HG02885 (cell line): ENCODE measurements around the gene DYNLT3.

Experiments
- ATAC-seq: cut with Tn5 transposase; IDR thresholded peaks from one replicate; pipeline ENCODE4 v1.9.1; 2021; ENCODE audit warnings: mild to moderate bottlenecking; ENCODE audit not compliant: unreplicated experiment, poor library complexity

The DYNLT3 gene

DNA sequence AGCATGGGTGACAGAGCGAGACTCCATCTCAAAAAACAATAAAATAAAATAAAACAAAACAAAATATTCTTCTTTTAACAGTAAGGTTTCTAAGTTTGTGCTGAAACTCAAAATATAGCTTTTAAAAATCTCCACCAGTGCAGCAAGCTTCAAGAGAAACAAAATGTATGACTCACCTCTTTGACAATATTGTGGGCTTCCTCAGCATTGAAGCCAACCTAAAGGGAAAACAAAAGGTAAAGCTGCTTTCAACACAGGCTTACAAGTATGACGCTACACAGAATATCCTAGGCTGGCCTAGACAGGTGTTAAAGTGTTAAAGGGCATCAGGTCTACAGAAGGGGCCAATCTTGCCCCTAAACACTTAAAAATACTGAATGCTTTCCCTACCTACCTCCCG is 1.2 kb downstream of the DYNLT3 start:
- no peak for ATAC-seq

DNA sequence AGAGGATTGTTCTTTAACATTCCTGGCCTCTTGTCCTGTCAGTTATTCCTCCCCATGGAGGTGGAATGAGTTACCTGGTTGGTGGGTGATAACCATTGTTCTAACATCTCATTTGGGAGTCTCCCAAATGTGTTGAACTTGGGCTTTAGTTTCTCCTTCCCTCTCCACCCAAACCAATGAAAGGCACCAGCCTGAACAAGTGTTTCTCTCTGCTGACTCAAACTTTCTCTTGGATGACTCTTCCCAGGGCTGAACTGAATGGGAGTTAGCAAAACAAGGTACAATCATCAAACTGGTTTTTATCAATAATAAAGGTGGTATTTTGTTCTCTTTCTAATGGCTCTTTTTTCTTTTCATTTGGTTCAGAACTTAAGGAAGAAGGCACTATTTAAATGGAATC is 2.7 kb downstream of the DYNLT3 start:
- no peak for ATAC-seq

DNA sequence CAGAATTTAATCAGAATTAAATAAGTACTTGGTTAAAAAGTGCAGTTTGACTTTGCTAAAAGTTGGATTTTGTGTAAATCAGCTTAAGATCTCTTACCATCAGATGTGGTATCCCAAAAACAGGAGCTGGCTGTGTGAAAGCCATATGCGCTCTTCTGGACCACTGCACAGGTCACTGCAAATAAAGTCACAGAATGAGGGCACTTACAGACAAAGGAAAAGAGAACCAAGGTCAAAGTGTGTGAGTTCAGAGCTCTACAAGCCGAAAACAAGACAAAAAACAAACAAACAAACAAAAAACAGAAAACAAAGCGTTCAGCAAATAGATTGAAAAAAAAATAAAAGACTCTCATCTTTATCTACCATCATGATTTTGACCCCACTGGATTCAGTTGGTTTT is 6.4 kb downstream of the DYNLT3 start:
- ATAC-seq = no peak

- no peak for ATAC-seq
Measured at GRCh38 chrX:37834937-37835336, 12.4 kb downstream of the DYNLT3 start.

GRCh38 chrX:37830371-37830770 is 17.0 kb downstream of the DYNLT3 start:
- ATAC-seq = no peak

GRCh38 chrX:37829721-37830120 is 17.6 kb downstream of the DYNLT3 start:
- ATAC-seq = no peak

GRCh38 chrX:37825215-37825842 is 22.0 kb downstream of the DYNLT3 start:
- peak; percentile 78 for ATAC-seq

DNA sequence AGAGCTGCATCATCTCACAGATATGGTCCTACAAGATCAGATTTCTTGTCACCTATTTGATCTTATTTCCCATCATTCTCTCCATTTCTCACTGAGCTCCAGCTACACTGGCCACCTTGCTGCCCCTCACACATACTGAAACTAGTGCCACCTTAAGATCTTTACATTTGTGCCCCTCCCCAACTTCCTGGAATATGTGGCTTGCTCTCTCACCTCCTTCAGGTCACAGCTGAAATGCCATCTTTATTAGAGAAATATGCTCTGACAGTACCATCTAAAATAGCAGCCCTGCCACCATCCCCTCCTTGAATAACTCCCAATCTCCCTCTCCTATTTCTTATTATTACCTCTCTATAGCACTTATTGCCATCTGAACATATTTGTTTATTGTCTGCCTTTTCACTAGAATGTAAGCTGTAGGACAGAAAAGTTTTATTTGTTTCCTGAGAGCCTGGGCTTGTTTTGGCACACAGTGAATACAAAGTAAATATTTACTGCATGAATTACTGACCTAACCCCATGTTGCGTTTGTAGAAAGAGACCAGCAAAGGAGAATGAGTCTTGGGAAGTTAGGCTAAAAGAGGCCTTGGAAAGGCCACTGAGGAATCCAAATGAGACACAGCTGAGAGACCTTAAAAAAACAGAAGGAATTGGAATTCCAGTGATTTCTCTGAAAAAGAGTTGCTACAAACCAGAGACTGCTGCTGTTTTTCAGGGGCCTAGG is 22.7 kb downstream of the DYNLT3 start:
- no peak for ATAC-seq

DNA sequence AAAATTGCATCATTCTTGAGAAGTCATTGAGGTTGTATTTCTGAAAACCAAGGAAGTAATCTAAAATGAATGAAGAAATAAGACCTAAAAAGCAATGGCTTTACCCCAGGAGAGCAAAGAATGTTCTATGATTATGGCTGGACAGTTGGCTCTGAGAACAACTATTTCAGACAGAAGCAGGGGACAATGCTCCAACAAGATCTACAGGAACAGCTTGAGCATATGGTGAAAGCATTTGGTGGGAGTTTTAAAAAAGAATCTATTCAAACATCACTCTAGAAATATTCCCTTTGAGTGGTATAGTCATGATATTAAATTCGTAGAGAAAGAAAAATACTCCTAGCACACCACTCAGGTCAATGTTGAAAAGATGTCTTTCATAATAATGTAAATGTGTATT is 26.7 kb downstream of the DYNLT3 start:
- no peak for ATAC-seq

DNA sequence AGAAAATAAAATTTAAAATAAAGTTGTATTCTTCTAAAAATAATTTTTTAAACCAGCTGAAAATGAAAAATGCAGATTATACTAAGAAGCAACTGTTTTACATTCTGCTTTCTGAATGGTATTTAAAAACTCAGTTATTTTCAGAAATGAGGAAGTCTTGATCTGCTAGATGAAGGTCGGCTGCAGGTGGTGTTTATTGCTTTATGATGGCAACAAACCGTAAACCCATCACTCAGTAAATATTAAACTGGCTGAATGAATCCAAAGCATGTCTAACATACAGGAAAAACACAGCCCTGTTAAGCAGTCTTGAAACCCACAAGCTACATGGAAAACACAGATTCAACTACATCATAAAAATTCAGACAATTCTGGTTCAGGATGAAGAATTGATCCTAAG is 29.3 kb downstream of the DYNLT3 start:
- peak; percentile 52 for ATAC-seq

DNA sequence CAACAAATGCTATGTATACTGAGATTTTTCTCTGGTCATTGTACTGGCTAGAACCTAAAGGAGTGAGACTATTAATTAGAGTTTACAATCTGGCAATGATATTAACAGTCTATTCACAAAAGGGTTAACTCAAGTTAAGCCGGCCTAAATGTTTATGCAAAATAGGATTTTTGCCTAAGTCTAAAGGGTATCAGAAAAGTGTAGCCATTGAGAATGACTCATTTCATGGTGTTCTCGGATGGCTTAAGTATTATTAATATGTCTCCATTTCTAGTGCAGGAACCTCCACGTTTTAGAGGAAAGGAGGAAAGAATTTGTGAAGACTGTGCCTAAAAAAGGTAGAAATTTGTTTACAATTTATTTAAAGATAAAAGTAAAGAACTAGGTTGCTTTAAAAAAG is 29.8 kb downstream of the DYNLT3 start:
- peak; percentile 40 for ATAC-seq

DNA sequence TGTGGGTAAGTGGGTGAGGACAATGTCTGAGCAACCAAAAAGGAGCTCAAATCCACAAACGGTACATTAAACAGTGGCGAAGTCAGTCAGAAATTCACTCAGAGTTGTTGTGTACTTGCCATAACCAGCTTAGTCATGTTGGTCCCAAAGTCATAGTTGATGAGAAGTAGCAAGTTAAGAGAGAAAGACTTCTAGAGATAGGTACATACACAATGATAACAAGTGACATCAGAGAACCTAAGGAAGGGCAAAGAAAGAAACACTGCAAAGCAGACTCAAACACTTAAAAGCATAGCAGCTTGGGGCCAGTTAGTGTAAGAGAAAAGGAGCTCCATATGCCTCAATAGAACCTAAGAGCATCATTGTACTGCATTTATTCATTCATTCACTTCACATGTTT is 30.2 kb downstream of the DYNLT3 start:
- peak; percentile 26 for ATAC-seq

GRCh38 chrX:37816766-37817165 is 30.6 kb downstream of the DYNLT3 start:
- ATAC-seq = peak; percentile 18

- peak; percentile 27 for ATAC-seq
Measured at GRCh38 chrX:37815366-37815765, 32.0 kb downstream of the DYNLT3 start.

DNA sequence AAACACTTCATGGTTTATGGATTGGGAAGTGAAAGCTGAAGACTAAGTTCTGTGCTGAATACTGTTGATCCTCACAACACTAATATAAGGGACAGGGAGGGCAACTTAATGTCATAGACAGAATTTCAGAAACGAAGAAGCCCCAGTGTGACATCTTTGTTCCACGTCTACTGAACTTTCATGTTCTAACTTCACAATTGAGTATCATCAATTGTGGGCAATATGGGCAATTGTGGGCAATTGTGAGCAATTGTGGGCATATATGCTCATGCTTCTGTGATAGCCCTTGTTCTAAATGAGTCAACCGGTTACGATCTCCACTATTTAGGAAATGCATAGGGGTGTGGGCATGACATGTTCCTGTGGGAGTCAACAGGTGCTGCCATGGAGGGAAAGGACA is 33.8 kb downstream of the DYNLT3 start:
- no peak for ATAC-seq

DNA sequence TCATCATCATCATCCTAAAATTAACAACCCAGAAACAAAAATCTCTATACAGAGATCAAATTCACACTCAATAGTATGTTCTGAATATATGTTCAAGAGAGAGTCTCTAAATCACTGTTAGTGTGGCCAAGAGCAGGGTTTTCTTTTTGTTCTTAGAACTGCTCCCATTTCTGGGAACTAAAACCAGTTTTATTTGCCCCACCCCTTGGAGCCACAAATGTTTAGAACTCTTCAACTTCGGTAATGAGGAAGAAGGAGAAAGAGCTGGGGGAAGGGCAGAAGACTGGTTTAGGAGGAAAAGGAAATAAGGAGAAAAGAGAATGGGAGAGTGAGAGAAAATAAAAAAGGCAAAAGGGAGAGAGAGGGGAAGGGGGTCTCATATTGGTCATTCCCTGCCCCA is 35.3 kb downstream of the DYNLT3 start:
- no peak for ATAC-seq

DNA sequence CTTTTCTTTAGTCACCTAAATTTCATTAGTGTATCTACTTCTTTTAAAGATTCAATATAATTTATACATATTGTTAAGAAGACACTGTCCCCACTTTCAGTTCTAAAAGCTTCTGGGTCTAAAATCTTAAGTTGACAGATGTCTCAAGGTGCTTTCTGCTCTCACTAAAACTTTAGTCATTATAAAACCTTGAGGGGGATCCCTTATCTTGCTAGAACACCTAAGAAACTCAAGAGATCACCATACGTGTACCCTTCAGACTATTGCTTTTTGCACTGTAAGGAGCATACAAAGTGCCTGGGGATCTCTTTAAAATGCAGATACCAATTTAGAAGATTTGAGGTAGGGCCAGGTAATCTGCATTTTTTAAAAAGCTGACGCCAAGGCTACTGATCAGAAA is 37.4 kb downstream of the DYNLT3 start:
- ATAC-seq = no peak

DNA sequence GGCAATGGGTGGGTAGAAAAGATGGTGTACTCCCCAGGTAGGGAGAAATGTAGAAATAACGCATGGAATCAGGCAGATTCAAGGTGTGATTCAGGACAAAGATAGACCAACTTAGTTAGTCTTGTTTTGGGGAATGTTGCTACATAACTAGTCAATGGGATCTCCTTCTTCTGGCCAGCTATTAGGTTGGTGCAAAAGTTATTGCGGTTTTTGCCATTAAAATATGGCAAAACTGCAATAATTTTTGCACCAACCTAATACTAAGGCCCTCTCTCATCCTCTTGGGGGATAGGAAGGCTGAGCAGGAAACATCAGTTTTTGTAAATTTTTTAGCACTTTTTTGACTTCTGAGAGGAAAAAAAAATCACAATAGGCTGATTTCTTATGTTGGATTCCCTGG is 44.3 kb downstream of the DYNLT3 start:
- no peak for ATAC-seq

GRCh38 chrX:37802028-37802427 is 45.3 kb downstream of the DYNLT3 start:
- no peak for ATAC-seq

GRCh38 chrX:37800717-37801116 is 46.7 kb downstream of the DYNLT3 start:
- ATAC-seq = no peak

DNA sequence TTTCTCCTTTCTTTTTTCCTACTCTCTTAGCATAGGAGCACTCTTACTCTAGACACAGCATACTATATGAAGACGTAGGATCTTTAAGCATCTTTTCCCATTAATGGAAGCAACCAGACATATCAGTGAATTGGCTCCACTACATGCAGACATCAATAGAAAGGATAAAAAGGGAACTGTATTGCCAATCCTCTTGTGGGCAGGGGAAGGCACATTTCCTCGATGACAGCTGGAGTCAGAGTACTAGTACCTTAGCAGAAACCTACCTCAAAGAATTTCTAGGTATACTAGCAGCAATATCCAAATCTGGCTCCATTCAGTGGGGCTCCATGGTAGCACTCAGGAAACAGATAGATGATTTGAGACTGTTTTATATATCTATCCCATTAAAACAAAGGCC is 47.4 kb downstream of the DYNLT3 start:
- no peak for ATAC-seq

- peak; percentile 76 for ATAC-seq
Measured at GRCh38 chrX:37796805-37797204, 50.6 kb downstream of the DYNLT3 start.
